ENCODE data around the gene KLF13.

DNA sequence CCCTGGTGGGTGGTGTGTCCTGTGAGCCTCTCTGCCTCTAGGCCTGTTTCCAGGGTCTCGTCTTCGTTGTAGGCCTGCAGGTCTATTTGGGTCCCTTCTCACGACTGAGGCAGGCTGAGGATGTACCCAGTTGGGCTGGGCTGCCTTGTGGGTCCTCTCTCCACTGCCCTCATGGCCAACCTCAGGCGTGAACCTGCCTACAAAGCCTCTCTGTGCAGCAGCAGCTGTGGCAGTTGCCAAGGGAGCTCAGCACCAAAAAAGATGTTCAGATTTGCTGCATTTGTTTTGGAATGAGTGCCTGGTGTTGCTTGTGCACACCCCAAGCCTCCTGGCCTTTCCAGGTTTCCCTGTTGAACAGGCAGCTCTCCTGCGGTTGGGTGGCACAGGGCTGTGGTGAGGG lies 13.4 kb downstream of the KLF13 start:
- TF ChIP-seq CTCF (IDR thresholded peaks at IDR 0.05) (no peak), POLR2A (IDR thresholded peaks at IDR 0.05) (no peak)

Measured in body of pancreas (tissue), 4 donors.